B cell (primary cell): ENCODE data around the gene LGALS14. TPM values are rescaled to one million over a fixed set of nuclear protein-coding genes. Genes with fewer than 3 reads are reported as not detected.

Experiments used
- ATAC-seq: fragments of 200-7000 bp; cut with Tn5 transposase; one replicate; pipeline ENCODE4 v1.10.0; 2021; ENCODE audit warnings: low read depth, mild to moderate bottlenecking, moderate number of reproducible peaks, moderate library complexity
- CTCF ChIA-PET: fragments of 350-600 bp; sonication (Branson Sonifier 250); formaldehyde crosslinking; loops from one replicate; lab custom pipeline; 2021; ENCODE audit warnings: antibody characterized with exemption, inconsistent platforms; lab: Charles Lee
- POLR2A ChIA-PET: fragments of 350-600 bp; sonication (Branson Sonifier 250); formaldehyde crosslinking; loops from one replicate; lab custom pipeline; 2021; ENCODE audit warnings: antibody characterized with exemption; lab: Charles Lee
- DNase-seq: peaks from one replicate; pipeline ENCODE4 v3.0.0; 2013
- H2AFZ ChIP-seq: 2 replicates; pipeline ENCODE4 v1.6.1; 2012; ENCODE audit warnings: mild to moderate bottlenecking, low read depth, low read length; ENCODE audit not compliant: insufficient read depth, poor library complexity, severe bottlenecking
- H3K27ac ChIP-seq, 2 donors: 1 replicate in 1 of 2; 2 replicates in 1 of 2; pipeline ENCODE4 v1.5.1; 2012 to 2013; ENCODE audit warnings: low read length in 2 of 2, mild to moderate bottlenecking in 2 of 2, moderate library complexity in 1 of 2
- H3K27me3 ChIP-seq, 4 experiments: fragments of 200-600 bp in 1 of 4; sonication (generic) in 1 of 4; replicated peaks in 1 of 4; 1 replicate in 2 of 4; 2 replicates in 2 of 4; pipeline versions ENCODE4 v1.6.1 to v1.7.0; 2013 to 2016; ENCODE audit warnings: low read length in 3 of 4, mild to moderate bottlenecking in 2 of 4, mixed read lengths in 1 of 4, moderate library complexity in 1 of 4; ENCODE audit not compliant: insufficient read depth in 4 of 4, control insufficient read depth in 3 of 4; ENCODE audit errors: control extremely low read depth in 1 of 4
- H3K36me3 ChIP-seq, 2 experiments: replicated peaks in 1 of 2; 1 replicate in 1 of 2; 2 replicates in 1 of 2; pipeline versions ENCODE4 v1.6.1 to v1.7.1; 2013; ENCODE audit warnings: low read length in 1 of 2; ENCODE audit not compliant: insufficient read depth in 2 of 2, control insufficient read depth in 1 of 2; ENCODE audit errors: control extremely low read depth in 1 of 2, extremely low read depth in 1 of 2
- H3K4me1 ChIP-seq, 2 donors: fragments of 200-600 bp in 1 of 2; sonication (generic) in 1 of 2; 1 replicate in 1 of 2; 2 replicates in 1 of 2; pipeline versions ENCODE4 v1.5.1 to v1.6.1; 2013 to 2017; ENCODE audit warnings: low read length in 2 of 2; ENCODE audit not compliant: control insufficient read depth in 2 of 2, insufficient read depth in 2 of 2
- H3K4me2 ChIP-seq: replicated peaks from 2 replicates; pipeline ENCODE3; 2012; ENCODE audit warnings: mild to moderate bottlenecking, low read depth, low read length; ENCODE audit not compliant: poor library complexity, severe bottlenecking
- H3K4me3 ChIP-seq, 5 experiments: fragments of 200-600 bp in 1 of 5; sonication (generic) in 1 of 5; 1 replicate in 3 of 5; 2 replicates in 2 of 5; pipeline versions ENCODE4 v1.5.1 to v1.7.0; 2011 to 2016; ENCODE audit warnings: low read length in 4 of 5, mild to moderate bottlenecking in 4 of 5, low read depth in 2 of 5, control low read depth in 1 of 5, moderate library complexity in 1 of 5; ENCODE audit not compliant: insufficient read depth in 1 of 5; ENCODE audit errors: control extremely low read depth in 1 of 5, extremely low read depth in 1 of 5
- H3K79me2 ChIP-seq: fragments of 200-600 bp; sonication (generic); one replicate; pipeline ENCODE4 v1.6.0; 2016; ENCODE audit warnings: low read length; ENCODE audit not compliant: control insufficient read depth, insufficient read depth
- H3K9ac ChIP-seq: fragments of 200-600 bp; sonication (generic); 2 replicates; pipeline ENCODE4 v1.6.1; 2017; ENCODE audit warnings: mild to moderate bottlenecking, low read length, moderate library complexity
- H3K9me3 ChIP-seq, 3 donors: one replicate each; pipeline versions ENCODE4 v1.6.1 to v1.7.1; 2013; ENCODE audit warnings: low read length in 2 of 3; ENCODE audit not compliant: control insufficient read depth in 2 of 3, insufficient read depth in 1 of 3; ENCODE audit errors: control extremely low read depth in 1 of 3
- H4K20me1 ChIP-seq: 2 replicates; pipeline ENCODE4 v1.6.0; 2012; ENCODE audit warnings: mild to moderate bottlenecking, low read length; ENCODE audit not compliant: insufficient read depth, control insufficient read depth, poor library complexity, severe bottlenecking
- H3K27ac Mint-ChIP-seq: one replicate; pipeline ENCODE4 v1.8.0; 2021; ENCODE audit warnings: mixed read lengths
- H3K27me3 Mint-ChIP-seq: one replicate; pipeline ENCODE4 v1.8.0; 2021; ENCODE audit warnings: mixed read lengths
- H3K4me1 Mint-ChIP-seq: one replicate; pipeline ENCODE4 v1.8.0; 2021; ENCODE audit warnings: mixed read lengths
- H3K4me3 Mint-ChIP-seq: one replicate; pipeline ENCODE4 v1.8.0; 2021; ENCODE audit warnings: mixed read lengths
- H3K9me3 Mint-ChIP-seq: one replicate; pipeline ENCODE4 v1.8.0; 2022; ENCODE audit warnings: mixed read lengths; ENCODE audit not compliant: insufficient read depth
- EZH2 ChIP-seq: IDR thresholded peaks from 2 replicates; pipeline ENCODE4 v1.6.1; 2012; ENCODE audit warnings: borderline replicate concordance, low read depth, mild to moderate bottlenecking, moderate library complexity, low read length; ENCODE audit not compliant: insufficient read depth, poor library complexity, severe bottlenecking
- whole genome bisulfite sequencing: methylation state at CpG from one replicate; pipeline ENCODE4 v1.1.5; 2013; ENCODE audit warnings: missing lambda C conversion rate; ENCODE audit not compliant: insufficient coverage; 5-methylcytosine and 5-hydroxymethylcytosine counted together
- intact Hi-C: fragments of 100-400 bp; cut with micrococcal nuclease; formaldehyde crosslinking; loops from one replicate; pipeline ENCODE4 v1.10.0; 2022
- polyA plus RNA-seq: library from polyadenylated mRNA; depleted of rRNA; stranded (reverse); fragments of >200 nt; gene quantifications from 2 replicates; pipeline ENCODE4 v1.2.3, GENCODE V29; 2012
- total RNA-seq, 2 donors: library from RNA; stranded (reverse); fragments of 120-200 nt in 1 of 2; gene quantifications; 1 replicate in 1 of 2; 2 replicates in 1 of 2; pipeline versions ENCODE4 v1.2.3 to v1.2.4, GENCODE V29; 2013 to 2022
- TF ChIP-seq, protein P1 (sequence below): fragments of 200-600 bp; IDR thresholded peaks from one replicate; pipeline ENCODE4 v1.8.0; 2022; ENCODE audit warnings: antibody characterized with exemption, mild to moderate bottlenecking

The LGALS14 gene
- total and polyA plus RNA-seq, 2 donors (not counting 1 experiment from before 2014, with no cell fraction given), result not detected

DNA sequence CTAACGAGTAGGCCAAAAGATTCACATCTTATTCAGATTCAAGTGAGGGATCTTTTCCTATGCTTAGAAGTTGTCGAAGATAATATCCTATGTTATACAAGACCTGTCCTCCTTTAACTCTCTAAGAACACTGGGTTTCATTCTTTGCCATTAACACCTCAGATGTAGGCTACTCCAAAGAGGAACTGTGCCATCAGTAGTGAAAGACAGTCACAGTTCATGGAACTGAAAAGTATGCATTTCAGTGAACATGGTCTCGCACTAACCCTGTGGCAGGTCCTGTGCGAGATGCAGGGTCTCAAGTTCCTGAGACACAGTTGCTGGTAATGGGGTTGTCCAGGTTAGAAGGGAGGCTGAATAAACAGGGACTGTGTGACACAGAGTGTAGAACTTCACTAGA is 44.5 kb upstream of the LGALS14 start:
- TF ChIP-seq, protein P1, sequence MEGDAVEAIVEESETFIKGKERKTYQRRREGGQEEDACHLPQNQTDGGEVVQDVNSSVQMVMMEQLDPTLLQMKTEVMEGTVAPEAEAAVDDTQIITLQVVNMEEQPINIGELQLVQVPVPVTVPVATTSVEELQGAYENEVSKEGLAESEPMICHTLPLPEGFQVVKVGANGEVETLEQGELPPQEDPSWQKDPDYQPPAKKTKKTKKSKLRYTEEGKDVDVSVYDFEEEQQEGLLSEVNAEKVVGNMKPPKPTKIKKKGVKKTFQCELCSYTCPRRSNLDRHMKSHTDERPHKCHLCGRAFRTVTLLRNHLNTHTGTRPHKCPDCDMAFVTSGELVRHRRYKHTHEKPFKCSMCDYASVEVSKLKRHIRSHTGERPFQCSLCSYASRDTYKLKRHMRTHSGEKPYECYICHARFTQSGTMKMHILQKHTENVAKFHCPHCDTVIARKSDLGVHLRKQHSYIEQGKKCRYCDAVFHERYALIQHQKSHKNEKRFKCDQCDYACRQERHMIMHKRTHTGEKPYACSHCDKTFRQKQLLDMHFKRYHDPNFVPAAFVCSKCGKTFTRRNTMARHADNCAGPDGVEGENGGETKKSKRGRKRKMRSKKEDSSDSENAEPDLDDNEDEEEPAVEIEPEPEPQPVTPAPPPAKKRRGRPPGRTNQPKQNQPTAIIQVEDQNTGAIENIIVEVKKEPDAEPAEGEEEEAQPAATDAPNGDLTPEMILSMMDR, result no peak
- TF ChIP-seq EZH2, result no peak
- Histone ChIP-seq H3K79me2 (no peaks in the 10 kb centered on the region), H3K4me1 (no peaks in the 10 kb centered on the region), H3K4me2 (no peak overlapping the region), H3K27me3 (peaks cover 0 to 12% (median 1%) of the 10 kb centered on the region in 4 experiments), H4K20me1 (no peaks in the 10 kb centered on the region), H3K36me3 (no peaks in the 10 kb centered on the region), H3K4me3 (no peak overlapping the region), H3K9me3 (no peaks in the 10 kb centered on the region), H3K9ac (no peak overlapping the region), H2AFZ (no peak overlapping the region), H3K27ac (no peak overlapping the region)
- ATAC-seq (no peak), DNase-seq (no peak)
- ChIA-PET CTCF (no interaction called here), POLR2A (no interaction called here)
- no peak overlapping the region for H3K27ac Mint-ChIP-seq
- intact Hi-C loops, result no loop called here
- H3K4me1 Mint-ChIP-seq, result no peaks in the 10 kb centered on the region
- no peak overlapping the region for H3K4me3 Mint-ChIP-seq
- 53% methylated on average over 2 of the region's 4 CpGs for WGBS
- H3K9me3 Mint-ChIP-seq, result peaks cover under 1% of the 10 kb centered on the region
- H3K27me3 Mint-ChIP-seq, result peaks cover 50% of the 10 kb centered on the region

GRCh38 chr19:39660661-39661060 is 43.6 kb upstream of the LGALS14 start:
- no peaks in the 10 kb centered on the region for H4K20me1 ChIP-seq

More at GRCh38 chr19:39660661-39661060, 43.6 kb upstream of the LGALS14 start:
- DNase-seq (no peak), ATAC-seq (no peak)
- WGBS, result no CpG with 5 or more reads among the region's 4 CpGs
- ChIA-PET POLR2A (no interaction called here), CTCF (no interaction called here)
- Mint-ChIP-seq H3K27me3 (peaks cover 53% of the 10 kb centered on the region), H3K4me1 (no peaks in the 10 kb centered on the region), H3K9me3 (peaks cover 4% of the 10 kb centered on the region), H3K4me3 (no peak overlapping the region), H3K27ac (no peak overlapping the region)
- Histone ChIP-seq H3K9me3 (peaks cover 0 to 1% (median under 1%) of the 10 kb centered on the region in 3 donors), H3K4me1 (no peaks in the 10 kb centered on the region), H3K27me3 (peaks cover 0 to 12% (median 4%) of the 10 kb centered on the region in 4 experiments), H3K36me3 (no peaks in the 10 kb centered on the region), H3K9ac (no peak overlapping the region), H2AFZ (no peak overlapping the region), H3K79me2 (no peaks in the 10 kb centered on the region), H3K4me3 (no peak overlapping the region), H3K4me2 (no peak overlapping the region), H3K27ac (no peak overlapping the region)
- no peak for TF ChIP-seq EZH2
- TF ChIP-seq, protein P1, result no peak
- intact Hi-C loops, result no loop called here
